GM21526 (cell line): Measurements from ENCODE around the gene DUSP5.
"Not testable (repeated sequence)": the region's sequence is repeated elsewhere in the genome, so short reads cannot be mapped to it uniquely, and the experiment has no call there.

ENCODE experiments used
- ATAC-seq: cut with Tn5 transposase; IDR thresholded peaks from one replicate; pipeline ENCODE4 v1.9.1; 2021; ENCODE audit warnings: moderate library complexity; ENCODE audit not compliant: unreplicated experiment, low FRiP score

DUSP5 gene

DNA sequence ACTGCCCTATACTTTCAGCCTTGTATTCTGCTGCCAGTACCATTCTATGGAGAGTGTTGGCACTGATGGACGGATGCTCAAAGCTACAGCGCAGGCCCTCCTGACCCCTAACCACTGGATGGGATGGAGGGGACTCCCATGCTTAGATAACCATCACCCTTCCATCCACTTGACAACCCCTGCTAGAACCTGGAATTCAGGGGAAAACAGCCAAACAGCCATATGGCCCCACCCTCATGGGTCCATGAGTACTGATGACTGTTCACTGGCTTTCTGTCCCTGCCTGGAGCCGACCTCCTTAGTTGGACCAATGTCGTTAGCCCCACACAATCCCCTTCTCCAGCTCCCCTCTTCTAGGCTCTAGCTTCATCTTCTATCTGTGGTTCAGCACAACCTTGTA, 16.2 kb downstream of the DUSP5 start:
- ATAC-seq = no peak

DNA sequence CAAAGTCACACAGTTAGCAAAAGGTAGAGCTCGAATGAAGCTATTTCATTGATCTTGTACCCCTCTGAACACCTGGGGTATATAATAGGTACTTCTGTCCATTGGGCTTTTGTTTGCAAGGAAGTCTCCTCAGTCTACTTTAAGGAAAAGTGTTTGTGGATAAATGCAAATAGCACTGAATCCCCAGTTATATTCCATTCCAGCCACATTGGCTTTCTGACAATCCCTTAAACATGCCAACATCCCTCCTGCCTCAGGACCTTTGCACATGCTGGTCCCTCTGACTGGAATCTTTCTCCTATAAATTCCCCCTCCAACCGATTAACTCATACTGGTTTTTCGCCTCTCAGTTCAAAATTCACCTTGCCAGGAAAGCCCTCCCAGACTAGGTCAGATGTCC, 17.1 kb downstream of the DUSP5 start:
- ATAC-seq = no peak

DNA sequence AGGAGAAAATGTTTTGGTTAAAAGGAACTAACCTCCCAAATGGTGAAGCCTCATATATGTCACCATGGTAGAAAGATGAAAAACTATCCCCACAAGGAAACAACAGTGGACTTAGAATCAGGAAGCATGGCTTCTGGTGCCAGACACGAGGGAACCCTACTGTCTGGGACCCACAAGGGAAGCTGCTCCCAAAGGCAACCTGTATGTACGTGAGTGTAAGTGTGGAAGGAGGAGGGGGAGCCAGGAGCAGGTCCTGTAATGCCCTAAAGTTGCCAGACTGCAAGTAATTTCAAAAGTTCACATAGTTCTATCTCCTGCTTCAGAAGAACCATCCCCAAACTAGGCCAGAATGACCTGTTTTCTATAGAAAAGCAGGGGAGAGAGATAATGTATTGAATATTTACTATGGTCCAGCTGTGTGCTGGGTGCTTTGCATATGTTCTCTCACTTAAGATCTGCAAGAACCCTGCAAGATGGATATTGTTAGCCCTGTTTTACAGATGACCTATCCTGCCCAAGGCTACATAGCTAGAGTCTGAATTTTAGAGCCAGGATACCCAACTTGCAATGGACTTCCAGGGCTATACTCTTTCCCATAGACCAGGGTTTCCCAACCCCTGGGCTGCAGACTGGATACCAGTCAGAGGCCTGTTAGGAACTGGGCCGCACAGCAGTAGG, 19.2 kb downstream of the DUSP5 start:
- no peak for ATAC-seq

DNA sequence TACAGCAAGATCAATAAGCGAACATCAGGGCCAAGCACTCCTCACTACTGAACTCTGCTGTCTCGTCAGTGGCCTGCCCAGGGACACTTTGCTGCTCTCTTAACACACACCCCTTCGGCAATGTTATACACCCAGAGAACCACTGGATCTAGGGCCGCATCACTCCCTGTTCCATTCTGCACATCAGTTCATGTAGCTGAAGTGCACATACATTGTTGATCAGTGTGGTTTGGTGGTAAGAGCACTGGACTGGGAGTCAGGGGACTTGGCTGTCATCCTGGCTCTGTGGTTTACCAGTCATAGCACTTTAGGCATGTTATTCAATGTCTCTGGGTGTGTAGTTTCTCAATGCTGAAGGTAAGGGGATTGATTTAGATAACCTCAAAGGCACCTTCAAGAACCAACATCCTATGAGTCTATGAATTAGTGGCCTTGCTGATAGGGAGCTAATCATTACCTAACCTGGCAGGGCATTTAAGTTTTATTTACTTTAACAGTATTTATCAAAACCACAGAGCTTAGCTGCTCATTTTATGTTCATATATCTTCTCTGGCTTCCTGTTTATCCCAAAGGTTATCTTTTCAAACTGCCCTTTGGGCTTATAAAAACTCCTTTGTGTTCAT, 24.8 kb downstream of the DUSP5 start:
- no peak for ATAC-seq

DNA sequence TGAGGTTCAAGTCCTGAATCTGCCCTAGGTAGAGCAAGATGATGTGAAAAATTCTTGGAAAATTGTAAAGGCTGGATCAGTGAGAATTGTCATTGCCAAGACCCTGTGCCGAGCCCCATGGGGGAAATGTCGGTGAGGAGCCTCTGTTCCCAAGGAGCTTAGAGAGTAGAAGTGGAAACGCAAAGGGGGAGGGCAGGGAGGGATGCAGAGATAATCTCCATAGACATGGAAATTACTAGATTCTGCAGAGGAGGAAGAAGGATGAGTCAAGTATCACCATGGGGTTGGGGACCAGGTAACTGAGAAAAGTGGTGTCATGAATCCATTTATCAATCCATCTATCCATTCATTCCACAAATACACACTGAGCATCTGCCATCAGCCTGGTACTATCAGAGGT, 26.0 kb downstream of the DUSP5 start:
- ATAC-seq = no peak

DNA sequence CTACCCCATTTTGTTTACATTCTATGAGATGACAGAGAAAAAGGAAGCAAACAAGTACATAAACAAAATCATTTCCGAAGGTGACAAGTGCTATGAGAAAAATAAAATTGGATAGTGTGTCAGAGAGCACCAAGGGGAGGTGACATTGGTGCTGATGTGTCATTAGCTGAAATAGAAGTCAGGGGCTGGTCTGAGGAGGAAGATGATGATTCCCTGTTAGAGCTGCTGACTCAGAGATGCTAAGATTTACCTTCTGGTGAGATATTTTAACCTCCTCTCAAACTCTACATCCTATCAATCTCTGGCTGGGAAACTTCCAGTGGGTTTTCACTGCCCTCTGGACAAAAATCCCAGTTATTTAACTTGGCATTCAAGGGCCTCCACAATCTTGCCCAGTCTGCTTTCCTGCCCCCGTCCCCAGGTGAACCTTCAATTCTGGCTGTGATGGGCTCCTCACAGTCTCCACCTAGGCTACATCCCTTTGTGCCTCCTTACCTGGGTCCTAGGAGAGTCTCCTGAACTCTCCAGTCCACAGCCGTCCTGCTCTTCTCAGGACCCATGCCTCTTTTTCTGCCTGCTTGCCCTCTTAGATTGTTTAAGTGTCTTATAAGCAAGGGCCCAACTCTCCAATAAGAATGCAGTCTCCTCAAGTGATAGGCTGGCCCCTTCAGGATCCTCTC, 26.6 kb downstream of the DUSP5 start:
- no peak for ATAC-seq

DNA sequence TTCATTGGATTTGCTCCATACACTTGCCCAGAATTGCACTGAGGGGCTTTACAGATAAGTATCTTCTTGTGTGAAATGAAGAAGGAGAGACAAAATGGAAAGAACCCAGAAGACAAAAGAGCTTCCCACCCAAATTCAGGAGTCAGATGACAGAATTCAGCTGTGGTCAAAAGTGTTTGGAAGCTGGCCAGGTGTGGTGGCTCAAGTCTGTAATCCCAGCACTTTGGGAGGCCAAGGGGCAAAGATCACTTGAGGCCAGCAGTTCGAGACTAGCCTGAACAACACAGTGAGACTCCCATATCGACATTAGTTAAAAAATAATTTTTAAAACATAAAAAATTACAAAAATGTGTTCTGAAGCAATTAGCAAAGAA, 27.1 kb downstream of the DUSP5 start:
- ATAC-seq = no peak

DNA sequence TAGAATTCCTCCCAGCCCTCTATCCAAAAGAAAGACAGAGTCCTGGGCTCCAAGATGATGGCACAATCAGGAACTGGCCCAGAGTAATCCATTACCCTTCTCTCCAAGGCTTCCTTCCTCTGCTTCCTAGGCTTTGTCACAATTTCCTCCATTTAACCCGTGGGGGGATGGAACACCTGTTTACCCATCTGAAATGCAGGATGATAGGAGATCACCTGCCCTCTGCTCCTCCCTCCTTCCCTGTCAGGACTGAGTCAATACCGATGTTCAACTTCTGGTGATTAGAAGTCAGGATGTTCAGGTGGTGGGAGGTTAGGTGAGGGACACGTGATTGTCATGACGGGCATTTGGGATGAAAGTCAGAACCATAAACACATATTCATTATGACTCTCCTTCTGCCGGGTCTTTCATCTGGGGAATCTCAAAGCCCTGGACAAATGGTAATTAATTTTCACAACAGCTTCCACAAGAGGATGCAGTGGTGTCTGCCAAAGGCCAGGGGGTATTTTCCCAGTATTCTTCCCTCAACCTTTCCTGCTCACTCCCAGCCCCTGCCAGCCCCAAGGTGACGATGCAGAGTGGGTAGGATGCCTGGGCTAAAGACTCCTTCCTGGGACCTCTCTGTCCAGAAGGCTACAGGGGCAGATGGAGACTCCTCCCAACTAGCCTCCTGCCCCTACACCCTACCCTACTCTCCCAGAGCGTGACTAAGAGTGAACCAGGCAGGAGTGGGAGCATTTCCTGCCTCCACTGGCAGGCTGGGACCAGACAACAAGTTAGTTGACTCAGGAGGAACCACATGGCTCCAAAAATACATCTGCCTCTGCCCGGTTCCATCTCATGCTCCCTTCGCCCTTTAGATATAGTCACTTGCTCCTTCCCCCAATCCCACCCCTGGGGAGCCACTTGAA, 27.9 kb downstream of the DUSP5 start:
- no peak for ATAC-seq

DNA sequence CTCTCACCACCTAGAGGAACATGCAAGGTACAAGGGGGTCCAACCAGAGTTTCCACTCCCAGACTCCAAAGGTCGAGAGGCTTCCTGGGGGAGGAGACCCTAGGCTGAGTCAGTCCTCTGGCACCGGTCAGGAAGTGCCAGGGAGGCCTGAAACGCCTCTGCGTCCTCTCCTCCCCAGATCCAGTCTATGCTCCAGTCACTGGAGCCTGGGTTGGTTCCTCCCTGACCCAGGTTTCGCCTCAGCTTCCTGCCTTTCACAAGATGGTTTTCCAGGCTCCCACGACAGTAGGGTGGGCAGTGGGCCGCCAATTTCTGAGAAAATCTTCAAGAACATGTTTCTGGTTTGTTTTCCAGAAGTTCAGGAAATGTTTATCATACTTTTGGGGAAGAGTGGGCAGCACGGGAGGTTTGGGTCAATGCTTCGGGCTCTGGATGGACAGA, 30.0 kb downstream of the DUSP5 start:
- no peak for ATAC-seq

DNA sequence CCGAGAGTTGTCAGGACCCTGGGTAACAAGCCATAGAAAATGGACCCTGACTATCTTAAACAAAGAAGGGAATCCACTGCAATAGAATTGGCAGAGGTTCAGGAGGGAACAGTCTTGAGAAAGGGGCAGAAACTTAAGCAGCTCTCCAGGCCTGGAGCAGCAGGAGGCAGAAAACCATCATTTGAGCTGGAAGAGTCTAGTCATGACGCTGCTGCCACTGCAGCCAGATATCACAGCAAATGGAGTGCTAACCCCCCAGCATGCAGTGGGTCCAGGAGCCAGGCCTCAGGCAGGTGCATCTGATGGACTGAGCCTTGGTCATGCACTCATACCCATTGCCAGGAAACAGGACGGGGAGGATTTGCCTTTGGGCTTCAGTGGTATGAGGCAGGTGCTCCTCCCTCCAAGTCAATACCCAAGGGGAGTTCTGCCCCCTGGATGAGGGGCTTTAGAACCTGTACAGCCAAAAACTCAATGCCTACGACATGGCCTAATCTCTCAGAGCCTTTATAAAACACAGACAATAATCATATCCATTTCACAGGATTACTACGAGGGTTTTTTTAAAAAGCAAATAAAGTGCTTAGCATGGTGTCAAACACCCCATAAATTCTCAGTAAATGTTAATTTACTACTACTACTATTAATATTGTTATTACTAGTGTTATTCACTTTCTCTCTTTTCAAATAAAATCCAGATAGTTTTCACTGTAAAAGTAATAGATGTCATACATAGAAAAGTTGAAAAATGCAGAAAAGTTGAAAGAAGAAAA, 30.7 kb downstream of the DUSP5 start:
- peak; percentile 13 for ATAC-seq

DNA sequence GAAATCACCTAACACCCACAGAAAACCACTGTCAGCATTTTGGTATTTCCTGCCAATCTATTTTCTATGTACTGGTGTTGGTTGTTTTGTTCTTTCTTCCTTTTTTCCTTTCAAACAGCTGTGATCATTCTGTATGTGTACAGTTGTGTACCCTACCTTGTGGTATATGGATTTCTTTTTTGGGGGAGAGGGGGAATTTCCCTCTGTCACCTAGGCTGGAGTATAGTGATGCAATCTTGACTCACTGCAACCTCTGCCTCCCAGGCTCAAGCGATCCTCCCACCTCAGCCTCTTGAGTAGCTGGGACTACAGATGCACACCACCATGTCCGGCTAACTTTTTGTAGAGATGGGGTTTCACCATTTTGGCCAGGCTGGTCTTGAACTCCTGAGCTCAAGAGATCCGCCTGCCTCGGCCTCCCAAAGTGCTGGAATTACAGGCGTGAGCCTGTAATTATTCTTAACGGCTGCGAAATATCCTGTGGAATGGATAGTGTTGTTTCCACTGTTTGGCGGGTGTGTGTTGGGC, 31.4 kb downstream of the DUSP5 start:
- peak; percentile 57 for ATAC-seq

DNA sequence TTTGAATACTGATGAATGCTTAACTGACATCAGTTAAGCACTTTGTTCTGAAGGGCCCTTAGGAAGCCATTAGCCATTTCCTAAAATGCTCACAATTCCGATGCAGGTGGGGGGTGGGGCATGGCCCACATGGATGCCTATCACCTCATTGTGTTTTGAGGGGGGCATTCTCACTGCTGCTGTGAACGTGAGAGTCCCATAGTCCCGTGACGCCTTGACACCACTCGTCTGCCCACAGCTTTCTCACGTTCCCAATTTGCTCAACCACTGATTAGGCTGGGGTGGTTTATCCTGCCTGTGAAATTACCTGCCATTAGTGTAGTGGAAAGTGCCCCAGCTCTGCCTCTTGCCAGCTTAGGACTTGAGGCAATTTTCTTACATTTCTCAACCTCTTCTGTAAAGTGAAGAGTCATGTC, 31.9 kb downstream of the DUSP5 start:
- no peak for ATAC-seq

DNA sequence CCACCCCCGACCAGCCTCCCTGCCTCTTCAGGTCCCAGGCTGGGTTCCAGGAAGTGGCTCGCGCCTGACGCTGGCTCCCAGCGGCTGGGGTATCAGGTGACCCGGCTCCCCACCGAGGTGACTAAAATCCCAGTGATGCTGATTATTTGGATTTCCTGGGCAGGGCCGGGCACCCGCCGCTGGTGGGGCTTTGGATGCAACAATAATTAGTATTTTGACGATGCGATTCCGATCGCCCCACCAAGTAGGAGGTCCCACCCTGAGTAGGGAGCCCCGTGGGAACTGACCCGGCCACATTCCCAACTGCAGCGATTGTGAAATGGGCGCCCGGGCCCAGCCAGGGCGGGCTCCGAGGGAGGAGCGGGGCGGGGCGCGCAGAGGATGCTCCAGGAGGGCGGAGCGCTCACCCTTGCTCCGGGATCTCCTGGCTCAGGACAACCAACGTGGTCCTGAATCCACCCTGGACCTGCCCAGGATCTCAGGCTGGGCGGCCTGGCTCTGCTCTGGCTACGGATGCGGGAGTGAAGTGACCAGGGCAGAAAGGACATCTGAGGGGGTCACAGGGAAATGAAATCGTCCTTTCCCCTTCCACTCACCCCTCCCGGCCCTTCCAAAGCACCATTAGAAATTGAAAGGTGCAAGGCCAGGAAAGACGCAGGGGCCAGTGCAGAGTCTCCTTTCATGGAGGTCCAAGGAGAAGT, 32.6 kb downstream of the DUSP5 start:
- no peak for ATAC-seq

DNA sequence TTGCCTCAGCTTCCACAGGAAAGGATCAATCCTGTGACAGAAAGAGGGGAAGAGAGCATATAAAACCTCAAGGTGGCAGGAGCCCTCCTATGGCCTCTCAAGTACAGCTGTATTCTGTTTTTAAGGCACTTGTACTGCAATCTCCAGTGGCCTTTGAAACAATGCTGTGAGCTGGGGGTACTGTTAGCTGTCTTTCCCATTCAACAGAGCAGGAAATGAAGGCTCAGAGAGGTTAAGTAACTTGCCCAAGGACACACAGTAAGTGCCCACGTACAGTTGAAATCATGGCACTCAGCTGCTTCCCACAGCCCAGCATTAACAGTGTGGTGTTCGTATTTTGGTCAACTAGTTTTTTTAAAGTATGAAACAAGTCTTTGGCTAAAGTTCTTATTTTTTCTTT, 34.0 kb downstream of the DUSP5 start:
- ATAC-seq = no peak

DNA sequence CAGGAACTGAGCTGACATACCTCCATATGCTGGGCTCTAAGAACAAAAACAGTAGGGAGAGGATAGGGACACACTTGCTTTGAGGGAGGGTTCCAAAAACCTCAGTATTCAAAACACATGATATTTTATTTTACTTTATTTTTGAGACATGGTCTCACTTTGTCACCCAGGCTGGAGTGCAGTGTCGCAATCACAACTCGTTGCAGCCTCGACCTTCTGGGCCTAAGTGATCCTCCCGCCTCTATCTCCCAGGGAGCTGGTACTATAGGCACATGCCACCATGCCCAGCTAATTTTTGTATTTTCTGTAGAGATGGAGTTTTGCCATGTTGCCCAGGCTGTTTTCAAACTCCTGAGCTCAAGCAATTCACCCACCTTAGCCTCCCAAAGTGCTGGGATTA, 34.9 kb downstream of the DUSP5 start:
- not testable (repeated sequence) for ATAC-seq

DNA sequence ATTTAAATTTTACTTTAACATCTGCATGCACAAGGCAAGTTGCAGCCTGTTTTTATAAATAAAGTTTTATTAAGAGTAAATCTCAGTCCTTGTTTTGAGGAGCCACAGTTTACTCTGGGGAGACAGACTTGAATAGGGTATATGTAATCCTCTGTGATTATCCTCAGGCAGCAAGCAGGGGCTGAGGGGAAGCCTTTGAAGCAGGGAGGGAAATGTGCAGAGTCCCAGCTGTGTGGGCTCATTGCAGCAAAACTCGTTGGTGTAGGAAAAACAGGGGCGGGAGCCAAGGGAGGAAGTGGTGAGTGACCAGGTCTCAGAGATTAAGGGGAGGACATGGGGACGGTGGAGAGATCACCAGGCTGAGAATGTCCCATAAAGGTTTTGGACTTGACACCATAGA, 35.4 kb downstream of the DUSP5 start:
- no peak for ATAC-seq

DNA sequence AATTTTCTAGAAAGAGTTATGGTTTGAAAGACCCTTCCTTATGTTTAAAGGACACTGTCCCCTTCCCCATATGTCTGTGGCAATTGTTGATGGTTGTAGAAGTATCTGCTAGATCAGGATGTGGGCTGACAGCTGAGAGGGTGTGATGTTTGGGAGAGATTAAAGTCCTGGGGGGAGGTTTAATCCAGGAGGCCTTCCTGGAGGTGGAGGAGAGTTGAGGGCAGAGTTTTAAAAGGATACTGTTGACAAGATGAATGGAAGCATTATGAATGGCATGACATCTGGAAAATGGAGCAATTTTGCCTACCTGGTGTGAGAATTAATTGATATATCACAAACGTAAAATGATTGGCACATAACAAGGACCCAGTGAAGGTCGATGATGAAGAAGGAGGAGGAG, 36.9 kb downstream of the DUSP5 start:
- ATAC-seq = no peak

DNA sequence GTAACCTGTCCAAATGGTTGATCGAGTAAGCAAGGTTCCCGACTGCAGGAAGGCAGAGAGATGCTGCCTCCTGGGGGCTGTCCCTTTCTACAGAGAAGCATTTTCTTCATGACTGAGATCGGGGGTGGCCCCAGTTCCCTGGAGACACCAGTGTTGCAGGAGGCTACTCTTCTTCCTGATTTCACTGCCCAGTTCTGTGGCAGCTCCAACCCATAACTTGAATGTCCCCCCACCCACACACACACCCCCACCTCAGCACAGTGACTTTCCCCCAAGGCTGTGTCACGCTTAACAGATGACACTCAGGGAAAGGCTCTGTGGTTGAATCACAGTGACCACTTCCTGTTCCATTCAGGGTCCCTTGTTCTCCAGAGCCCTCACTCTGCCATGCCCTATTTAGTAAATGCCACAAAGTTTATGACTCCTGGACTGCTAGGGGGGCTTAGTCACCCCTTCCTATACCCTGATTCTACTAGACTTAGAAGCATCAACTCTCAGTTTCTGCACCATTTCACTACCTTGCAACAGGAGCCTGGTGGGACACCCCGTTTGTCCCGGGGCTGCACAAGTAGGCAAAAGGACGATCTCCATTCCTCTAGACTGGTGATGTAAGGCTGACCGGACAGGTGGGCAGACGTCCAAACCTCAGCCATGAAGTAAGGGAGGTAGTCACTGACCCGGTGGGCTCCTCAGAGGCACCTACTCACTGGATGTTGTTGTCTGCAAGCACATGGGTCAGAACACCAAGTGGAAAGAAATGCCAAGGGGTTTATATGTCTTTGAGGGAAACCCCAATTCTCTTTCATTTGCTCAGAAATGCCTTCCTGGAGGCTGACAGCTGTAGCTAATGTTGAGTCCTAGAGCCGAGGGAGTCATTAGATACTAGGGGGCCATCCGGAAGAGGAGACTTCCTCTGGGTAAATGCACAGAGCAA, 38.5 kb downstream of the DUSP5 start:
- peak; percentile 74 for ATAC-seq
